ENCODE results near the gene UNC13D.

Gene UNC13D

DNA sequence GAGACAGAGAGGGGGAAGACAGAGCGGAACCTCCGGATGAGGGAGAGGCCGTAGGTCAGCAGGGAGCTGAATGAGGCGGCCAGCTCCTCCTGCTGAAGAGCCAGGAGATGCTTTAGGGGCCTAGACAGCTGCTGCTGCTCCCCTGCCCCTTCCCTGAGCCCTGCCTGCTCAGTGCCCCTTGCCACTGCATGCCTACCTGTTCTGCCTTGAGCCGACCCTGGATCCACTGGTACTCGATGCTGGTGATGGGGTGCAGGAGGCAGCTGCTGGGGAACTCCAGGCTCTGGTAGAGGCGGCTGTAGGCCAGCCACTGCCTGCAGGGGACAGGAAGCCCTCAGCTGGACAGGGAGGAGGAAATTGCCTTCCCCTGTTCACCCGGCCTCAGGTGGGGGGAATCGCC, 7.6 kb downstream of the UNC13D start:
- Mint-ChIP-seq H3K4me3 (no peak overlapping the region), H3K4me1 (ENCODE audit: low read depth) (peaks cover 36% of the 10 kb centered on the region), H3K27me3 (no peaks in the 10 kb centered on the region), H3K36me3 (ENCODE audit: low read depth) (peaks cover 92% of the 10 kb centered on the region), H3K9me3 (no peaks in the 10 kb centered on the region), H3K27ac (peak overlapping the region; percentile 55)
- DNase-seq = no peak

DNA sequence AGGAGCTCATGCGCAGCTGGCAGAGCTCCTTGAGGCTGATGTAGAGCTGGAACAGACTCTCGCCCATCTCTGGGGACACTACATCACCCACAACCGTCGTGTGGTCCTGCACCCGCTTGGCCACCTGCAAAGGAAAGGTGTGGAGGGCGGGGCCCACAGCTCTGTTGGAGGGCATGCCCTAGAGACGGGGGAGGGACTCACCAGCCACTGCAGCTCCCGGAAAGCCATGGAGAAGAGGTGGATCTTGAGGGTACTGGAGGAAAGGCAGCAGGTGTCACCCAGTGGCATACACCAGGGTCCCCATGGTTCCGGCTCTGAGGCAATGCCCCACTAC, 8.6 kb downstream of the UNC13D start:
- Mint-ChIP-seq H3K9me3 (no peaks in the 10 kb centered on the region), H3K4me3 (no peak overlapping the region), H3K27ac (peak overlapping the region; percentile 11), H3K27me3 (no peaks in the 10 kb centered on the region), H3K36me3 (ENCODE audit: low read depth) (peaks cover 92% of the 10 kb centered on the region), H3K4me1 (ENCODE audit: low read depth) (peaks cover 35% of the 10 kb centered on the region)
- DNase-seq = no peak

DNA sequence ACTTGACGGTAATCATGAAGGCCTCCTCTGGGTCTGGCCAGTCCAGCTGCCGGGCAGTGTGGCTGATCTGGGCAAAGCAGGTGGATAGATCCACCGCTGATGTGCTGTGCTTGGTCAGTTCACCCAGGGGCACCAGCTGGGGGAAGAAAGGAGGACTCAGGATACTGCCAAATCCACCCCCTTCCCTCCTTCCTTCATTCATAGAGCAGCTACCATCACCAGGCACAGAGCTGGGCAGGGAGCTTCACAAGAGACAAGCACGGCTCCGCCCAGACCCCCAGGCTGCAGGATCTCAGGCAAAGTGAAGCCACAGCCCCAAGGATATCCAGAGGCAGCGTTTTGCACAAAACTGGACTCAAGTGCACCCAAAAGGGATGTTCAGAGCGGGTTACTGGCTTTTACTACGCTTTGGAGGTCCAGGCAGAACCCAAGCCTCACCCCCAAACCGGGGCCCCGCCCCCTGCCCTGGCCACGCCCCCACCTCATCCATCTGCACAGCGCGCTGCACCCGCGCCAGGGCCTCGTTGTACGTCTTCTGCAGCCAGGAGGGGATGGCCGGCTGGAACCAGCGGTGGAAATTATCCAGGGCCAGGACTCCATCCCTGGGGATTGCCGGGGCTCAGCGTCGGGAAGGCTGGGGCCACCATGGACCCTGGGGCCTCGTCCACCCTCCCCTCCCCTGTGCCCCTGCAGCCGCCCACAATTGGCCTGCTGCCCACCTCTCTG, 9.1 kb downstream of the UNC13D start:
- Mint-ChIP-seq H3K27ac (peak overlapping the region; percentile 93), H3K4me3 (no peak overlapping the region), H3K36me3 (ENCODE audit: low read depth) (peaks cover 92% of the 10 kb centered on the region), H3K9me3 (no peaks in the 10 kb centered on the region), H3K27me3 (no peaks in the 10 kb centered on the region), H3K4me1 (ENCODE audit: low read depth) (peaks cover 36% of the 10 kb centered on the region)
- no peak for DNase-seq

DNA sequence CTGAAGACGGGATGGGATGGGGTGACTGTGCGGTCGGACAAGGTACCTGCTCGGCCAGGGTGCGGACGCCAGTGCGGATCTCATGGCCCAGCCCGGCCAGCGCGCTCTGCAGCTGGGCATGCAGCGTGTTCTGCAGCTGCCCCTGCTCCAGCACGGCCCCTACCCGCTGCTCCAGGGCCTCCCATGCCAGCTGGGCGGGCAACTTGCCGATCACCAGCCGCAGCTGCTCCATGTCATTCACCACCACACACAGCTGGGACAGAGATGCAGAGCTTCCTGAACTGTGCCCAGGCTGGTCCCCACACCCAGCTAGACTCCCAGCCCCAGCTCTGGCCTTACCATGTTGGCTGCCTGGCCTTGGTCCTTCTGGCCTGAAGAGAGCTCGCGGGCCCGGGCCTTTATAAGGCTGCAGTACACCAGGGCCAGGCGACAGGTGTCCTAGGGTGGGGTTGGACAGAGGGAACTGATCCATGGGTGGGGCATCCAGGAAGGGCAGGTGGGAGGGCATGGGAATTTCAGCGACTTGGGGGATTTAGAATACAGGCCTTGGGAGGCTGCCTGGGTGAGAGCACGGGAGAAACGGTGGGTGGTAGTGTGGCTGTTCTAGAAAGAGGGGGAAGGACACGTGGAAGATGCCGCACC, 9.8 kb downstream of the UNC13D start:
- DNase-seq = no peak
- Mint-ChIP-seq H3K4me1 (ENCODE audit: low read depth) (peaks cover 36% of the 10 kb centered on the region), H3K9me3 (no peaks in the 10 kb centered on the region), H3K36me3 (ENCODE audit: low read depth) (peaks cover 92% of the 10 kb centered on the region), H3K27me3 (no peaks in the 10 kb centered on the region), H3K27ac (peak overlapping the region; percentile 93), H3K4me3 (no peak overlapping the region)

DNA sequence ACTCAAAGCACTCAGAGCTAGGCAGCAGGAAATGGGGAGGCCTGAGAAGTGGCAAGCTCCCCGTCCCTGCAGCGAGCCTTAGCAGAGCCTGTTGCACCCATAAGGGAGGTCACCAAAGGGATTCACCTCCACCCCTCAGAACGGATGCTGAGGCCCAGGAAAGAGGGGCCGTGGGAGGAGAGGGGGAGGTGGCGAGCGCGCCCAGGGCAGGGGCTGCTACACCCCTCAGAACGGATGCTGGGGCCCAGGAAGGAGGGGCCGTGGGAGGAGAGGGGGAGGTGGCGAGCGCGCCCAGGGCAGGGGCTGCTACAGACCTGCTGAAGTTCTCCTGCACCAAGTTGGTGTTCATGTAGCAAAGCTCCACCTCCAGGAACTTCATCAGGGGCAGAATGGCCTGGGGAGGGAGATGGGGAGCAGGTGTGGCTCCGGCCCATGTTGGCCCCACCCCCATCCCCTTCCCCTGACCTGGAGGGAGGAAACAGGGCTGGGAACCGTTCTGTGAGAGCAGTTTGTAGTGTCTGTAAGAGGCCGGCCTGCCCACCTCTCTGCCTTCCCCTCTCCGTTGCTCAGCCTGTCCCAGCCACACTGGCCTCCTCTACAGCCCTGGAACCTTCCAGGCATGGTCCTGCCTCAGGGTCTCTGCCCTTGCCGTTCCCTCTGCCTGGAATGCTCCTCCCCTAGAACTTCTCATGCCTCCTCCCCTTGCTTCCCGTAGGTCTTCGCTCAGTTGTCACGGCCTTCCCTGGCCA, 11.4 kb downstream of the UNC13D start:
- Mint-ChIP-seq H3K27ac (peak overlapping the region; percentile 93), H3K36me3 (ENCODE audit: low read depth) (peaks cover 92% of the 10 kb centered on the region), H3K4me3 (peak overlapping the region; percentile 65), H3K9me3 (no peaks in the 10 kb centered on the region), H3K27me3 (no peaks in the 10 kb centered on the region), H3K4me1 (ENCODE audit: low read depth) (peaks cover 43% of the 10 kb centered on the region)
- peak; percentile 63 for DNase-seq

DNA sequence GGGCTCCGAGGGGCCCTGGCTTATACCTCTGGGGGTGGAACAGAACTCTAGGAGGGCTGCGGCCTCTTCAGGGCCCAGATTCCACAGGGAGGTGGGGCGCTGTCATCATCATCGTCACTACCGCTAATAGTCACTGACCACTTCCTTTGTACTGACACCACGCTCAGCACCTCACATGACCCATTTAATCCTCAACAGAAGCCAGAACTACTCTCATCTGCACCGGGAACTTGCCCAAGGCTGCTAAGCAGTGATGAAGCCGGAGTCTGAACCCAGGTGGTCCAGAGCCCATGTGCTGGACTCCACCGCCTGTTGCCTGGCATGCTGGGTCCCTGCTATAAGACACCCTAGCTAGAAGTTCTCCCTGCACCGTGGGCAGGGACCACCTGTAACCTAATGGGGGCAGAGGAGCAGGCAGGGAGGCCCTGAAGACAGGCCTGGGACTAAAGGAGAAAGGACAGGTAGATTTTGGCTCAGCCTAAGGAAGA, 12.0 kb downstream of the UNC13D start:
- DNase-seq = peak; percentile 66
- no peaks in the 10 kb centered on the region for H3K27me3 Mint-ChIP-seq
- H3K27ac Mint-ChIP-seq = peak overlapping the region; percentile 93
- peaks cover 92% of the 10 kb centered on the region for H3K36me3 Mint-ChIP-seq (ENCODE audit: low read depth)
- H3K4me3 Mint-ChIP-seq = peak overlapping the region; percentile 65
- H3K4me1 Mint-ChIP-seq (ENCODE audit: low read depth) = peaks cover 50% of the 10 kb centered on the region
- no peaks in the 10 kb centered on the region for H3K9me3 Mint-ChIP-seq

DNA sequence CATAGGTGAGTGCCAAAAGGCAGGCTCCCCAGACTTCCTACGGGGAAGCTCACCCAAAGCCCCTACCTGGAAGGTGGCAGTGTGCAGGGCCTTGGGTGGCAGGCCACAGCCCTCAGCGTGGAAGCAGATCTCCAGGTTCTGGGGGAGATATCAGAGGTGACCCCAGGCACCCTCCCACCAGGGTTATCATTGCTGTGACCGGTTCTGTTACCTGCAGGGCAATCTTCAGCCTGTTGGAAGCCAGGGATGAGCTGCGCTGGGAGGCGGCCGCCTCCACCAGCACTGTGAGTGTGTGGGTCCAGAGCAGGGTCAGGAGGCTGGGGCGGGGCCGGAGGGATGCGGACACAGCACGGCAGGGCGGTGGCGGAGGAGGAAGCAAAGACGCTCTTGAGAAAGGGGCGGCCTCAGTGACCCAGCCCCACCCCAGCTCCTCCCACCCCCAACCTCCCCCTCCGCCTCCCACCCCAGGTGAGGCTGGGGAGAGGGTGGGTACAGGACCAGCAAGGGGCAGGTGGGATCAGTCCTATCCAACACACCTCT, 13.1 kb downstream of the UNC13D start:
- peak overlapping the region; percentile 76 for H3K27ac Mint-ChIP-seq
- DNase-seq = no peak
- H3K36me3 Mint-ChIP-seq (ENCODE audit: low read depth) = peaks cover 89% of the 10 kb centered on the region
- H3K27me3 Mint-ChIP-seq = no peaks in the 10 kb centered on the region
- peaks cover 56% of the 10 kb centered on the region for H3K4me1 Mint-ChIP-seq (ENCODE audit: low read depth)
- H3K4me3 Mint-ChIP-seq = no peak overlapping the region
- no peaks in the 10 kb centered on the region for H3K9me3 Mint-ChIP-seq

DNA sequence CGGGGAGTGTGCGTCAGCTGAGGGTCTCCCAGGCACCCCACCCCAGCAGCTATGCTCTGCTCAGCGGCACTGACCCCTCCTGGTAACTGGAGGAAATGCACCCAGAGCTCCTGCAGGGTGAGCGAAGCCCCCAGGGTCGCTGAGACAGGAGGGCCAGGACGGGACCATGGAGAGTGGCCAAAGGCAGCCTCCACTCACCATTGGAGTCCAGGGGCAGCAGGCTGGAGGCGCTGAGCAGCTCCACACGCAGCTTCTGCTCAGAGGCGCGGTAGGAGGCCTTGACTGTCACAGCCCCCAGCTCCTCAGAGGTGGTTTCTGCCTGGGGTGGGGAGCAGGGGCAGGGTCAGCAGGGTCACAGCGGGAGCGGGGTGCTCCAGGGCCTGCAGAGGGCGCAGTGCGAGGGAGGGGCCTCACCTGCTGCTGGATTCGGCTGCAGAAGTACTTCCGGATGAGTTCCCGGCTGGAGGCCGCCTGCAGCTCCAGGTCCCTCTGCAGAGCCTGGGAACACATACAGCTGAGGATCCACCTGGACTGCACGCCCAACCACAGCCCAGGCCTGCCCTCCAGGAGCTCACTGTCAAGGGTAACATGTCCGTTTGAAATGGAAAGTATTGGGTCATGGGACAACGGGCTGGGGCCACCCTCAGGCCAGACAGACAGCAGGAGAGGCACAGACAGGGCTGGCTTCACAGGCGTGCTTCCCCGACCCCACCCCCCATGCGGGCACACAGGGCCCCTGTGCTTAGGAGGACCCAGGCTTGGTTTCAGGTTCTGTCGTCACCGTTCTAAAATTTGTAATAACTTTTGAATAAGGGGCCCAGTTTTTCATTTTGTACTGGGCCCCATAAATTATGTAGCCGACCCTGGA, 13.8 kb downstream of the UNC13D start:
- Mint-ChIP-seq H3K27me3 (no peaks in the 10 kb centered on the region), H3K36me3 (ENCODE audit: low read depth) (peaks cover 85% of the 10 kb centered on the region), H3K4me3 (no peak overlapping the region), H3K4me1 (ENCODE audit: low read depth) (peaks cover 52% of the 10 kb centered on the region), H3K27ac (peak overlapping the region; percentile 76), H3K9me3 (no peaks in the 10 kb centered on the region)
- DNase-seq = peak; percentile 60

DNA sequence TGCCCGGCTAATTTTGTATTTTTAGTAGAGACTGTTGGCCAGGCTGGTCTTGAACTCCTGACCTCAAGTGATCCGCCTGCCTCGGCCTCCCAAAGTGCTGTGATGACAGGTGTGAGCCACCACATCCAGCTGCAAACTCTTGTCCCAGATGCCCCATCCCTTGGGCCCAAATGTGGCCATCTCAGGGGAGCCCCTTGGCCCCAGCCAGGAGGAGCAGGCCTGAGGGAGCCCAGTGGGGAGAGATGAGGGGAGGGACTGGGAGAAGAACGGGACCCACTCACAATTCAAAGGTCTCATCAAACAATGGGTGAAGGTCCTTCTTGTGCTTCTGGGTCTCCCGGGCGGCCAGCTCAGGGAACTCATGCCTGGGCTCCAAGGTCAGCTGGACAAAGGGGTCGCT, 14.5 kb downstream of the UNC13D start:
- Mint-ChIP-seq H3K27ac (peak overlapping the region; percentile 33), H3K4me1 (ENCODE audit: low read depth) (peaks cover 48% of the 10 kb centered on the region), H3K4me3 (no peak overlapping the region), H3K36me3 (ENCODE audit: low read depth) (peaks cover 81% of the 10 kb centered on the region), H3K9me3 (no peaks in the 10 kb centered on the region), H3K27me3 (no peaks in the 10 kb centered on the region)
- DNase-seq = no peak

DNA sequence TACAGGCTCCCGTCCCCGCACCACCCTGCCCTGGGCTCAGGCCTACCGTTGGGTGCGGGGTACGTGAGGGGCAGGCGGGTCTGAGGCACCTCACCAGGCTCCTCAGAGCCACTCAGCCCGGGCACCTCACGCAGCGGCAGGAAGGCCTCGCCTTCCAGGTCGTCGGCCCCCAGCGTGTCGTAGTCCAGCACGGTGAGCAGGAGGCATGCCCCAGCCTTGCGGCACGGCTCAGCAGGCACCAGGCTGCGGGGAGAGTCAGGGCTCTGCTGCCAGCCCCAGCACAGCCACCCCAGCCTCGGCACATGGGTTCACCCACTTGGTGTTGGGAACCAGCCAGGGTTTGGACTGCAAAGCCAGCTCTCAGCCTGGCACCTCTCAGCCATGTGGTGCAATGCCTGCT, 15.5 kb downstream of the UNC13D start:
- Mint-ChIP-seq H3K36me3 (ENCODE audit: low read depth) (peaks cover 79% of the 10 kb centered on the region), H3K27ac (peak overlapping the region; percentile 96), H3K9me3 (no peaks in the 10 kb centered on the region)

DNA sequence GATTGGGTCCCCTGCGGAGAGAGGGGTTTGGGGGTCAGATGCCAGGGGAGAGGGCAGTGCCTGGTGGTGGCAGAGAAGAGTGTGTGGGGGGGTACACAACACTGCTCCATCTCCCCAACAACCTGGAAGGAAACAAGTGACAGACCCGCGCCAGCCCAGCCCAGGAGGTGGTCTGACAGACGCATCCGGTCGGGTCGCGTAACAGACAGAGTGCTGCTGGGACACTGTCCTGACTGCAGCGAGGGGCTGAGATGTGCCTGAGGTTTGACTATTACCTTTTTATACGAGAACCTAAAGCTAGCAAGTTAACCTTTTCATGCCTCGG, 16.2 kb downstream of the UNC13D start:
- Mint-ChIP-seq H3K9me3 (no peaks in the 10 kb centered on the region), H3K27ac (peak overlapping the region; percentile 96), H3K36me3 (ENCODE audit: low read depth) (peaks cover 74% of the 10 kb centered on the region), H3K4me3 (peak overlapping the region; percentile 63), H3K4me1 (ENCODE audit: low read depth) (peaks cover 31% of the 10 kb centered on the region), H3K27me3 (no peaks in the 10 kb centered on the region)
- no peak for DNase-seq

More for the DNA sequence above, 15.5 kb downstream of the UNC13D start:
- no peak for DNase-seq
- H3K27me3 Mint-ChIP-seq = no peaks in the 10 kb centered on the region
- no peak overlapping the region for H3K4me3 Mint-ChIP-seq
- H3K4me1 Mint-ChIP-seq (ENCODE audit: low read depth) = peaks cover 38% of the 10 kb centered on the region

DNA sequence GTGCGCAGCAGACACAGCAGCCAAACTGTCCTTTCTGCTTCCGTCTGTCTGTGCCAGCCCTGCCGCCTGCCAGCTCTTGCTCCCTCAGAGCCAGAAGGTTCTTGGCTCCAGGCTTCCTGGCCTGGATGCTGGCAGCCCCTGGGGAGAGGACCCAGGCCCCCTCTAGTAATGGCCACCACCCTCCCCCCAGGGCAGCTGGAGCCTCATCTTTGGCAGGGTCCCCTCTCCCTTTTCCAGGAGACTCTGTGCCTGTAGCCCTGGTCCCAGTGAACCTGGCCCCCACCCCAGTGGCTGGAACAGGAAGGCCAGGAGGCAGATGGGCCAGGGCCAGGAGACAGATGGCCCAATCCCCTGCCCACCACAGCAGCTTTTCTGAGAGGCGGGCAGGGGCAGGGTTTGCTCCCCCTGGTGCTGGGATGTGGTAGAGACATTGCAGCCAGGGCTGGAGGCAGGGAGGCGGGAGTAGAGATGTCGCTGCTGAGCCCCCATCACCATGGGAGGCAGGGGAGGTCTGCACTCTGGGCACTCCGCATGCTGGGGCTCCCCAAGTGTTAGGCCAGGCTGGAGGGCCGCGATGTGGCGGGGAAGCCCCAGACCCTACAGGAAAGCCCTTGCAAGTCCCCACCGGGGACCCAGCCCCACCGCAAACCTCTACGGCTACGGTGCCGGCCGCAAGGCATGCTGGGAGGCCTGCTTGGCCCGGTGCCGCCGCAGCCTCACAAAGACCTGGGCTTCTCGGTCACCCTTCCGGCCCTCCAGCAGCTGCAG, 16.7 kb downstream of the UNC13D start:
- H3K4me1 Mint-ChIP-seq (ENCODE audit: low read depth) = peaks cover 26% of the 10 kb centered on the region
- H3K27me3 Mint-ChIP-seq = no peaks in the 10 kb centered on the region
- peak overlapping the region; percentile 63 for H3K4me3 Mint-ChIP-seq
- H3K36me3 Mint-ChIP-seq (ENCODE audit: low read depth) = peaks cover 75% of the 10 kb centered on the region
- H3K9me3 Mint-ChIP-seq = no peaks in the 10 kb centered on the region
- peak; percentile 84 for DNase-seq
- peak overlapping the region; percentile 96 for H3K27ac Mint-ChIP-seq

DNA sequence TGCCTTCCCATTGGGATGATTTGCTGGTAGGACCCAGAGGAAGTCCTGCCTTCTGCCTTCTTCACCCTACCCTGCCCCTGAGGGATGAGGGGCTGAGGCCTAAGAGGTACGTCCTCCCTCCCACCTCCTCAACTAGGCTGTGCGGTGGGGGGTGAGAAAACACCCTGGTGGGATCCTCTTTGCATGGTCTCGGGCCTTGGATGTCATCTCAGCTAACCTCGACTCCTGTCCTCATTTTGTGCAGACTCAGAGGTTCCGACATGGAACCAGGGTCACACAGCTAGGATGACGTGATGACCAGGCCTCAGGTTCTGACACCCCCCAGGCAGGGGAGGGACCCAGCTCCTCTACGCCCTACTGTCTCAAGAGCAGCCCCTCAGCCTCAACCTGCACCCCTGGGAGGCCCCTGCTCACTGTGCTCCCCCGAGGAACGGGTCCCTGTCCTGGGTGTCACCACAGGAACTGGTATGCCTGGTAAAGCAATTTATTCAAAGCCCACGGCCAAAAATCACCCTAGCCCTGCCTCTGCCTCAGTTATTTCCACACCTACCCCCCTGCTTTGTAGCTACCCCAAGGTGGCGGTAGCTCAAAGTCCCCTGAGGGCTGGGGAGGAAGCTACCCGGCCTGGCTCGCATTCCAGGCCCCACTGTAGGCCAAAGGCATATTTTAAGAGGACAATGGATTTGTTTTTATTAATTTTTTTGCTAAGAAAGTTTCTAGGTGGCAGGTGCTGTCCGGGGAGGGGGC, 17.5 kb downstream of the UNC13D start:
- no peaks in the 10 kb centered on the region for H3K27me3 Mint-ChIP-seq
- H3K36me3 Mint-ChIP-seq (ENCODE audit: low read depth) = peaks cover 75% of the 10 kb centered on the region
- DNase-seq = no peak
- no peaks in the 10 kb centered on the region for H3K9me3 Mint-ChIP-seq
- H3K27ac Mint-ChIP-seq = peak overlapping the region; percentile 96
- peaks cover 29% of the 10 kb centered on the region for H3K4me1 Mint-ChIP-seq (ENCODE audit: low read depth)
- H3K4me3 Mint-ChIP-seq = no peak overlapping the region
